Dendritic cell treated with granulocyte-macrophage colony-stimulating factor and Interleukin-4, amounts not matched to agents 40 ng/mL and 50 ng/mL, for 4 days (primary cell): Measurements from ENCODE around the gene DVL1.

ENCODE experiments used
- H3K27ac Mint-ChIP-seq: one replicate; pipeline ENCODE4 v1.8.0; 2022; ENCODE audit warnings: mild to moderate bottlenecking, mixed read lengths
- H3K27me3 Mint-ChIP-seq: one replicate; pipeline ENCODE4 v1.8.0; 2022; ENCODE audit warnings: mild to moderate bottlenecking, mixed read lengths
- H3K36me3 Mint-ChIP-seq: one replicate; pipeline ENCODE4 v1.8.0; 2022; ENCODE audit warnings: low read depth, mixed read lengths
- H3K4me1 Mint-ChIP-seq: one replicate; pipeline ENCODE4 v1.8.0; 2022; ENCODE audit warnings: low read depth, mixed read lengths
- H3K4me3 Mint-ChIP-seq: one replicate; pipeline ENCODE4 v1.8.0; 2022; ENCODE audit warnings: mild to moderate bottlenecking, moderate library complexity, mixed read lengths
- H3K9me3 Mint-ChIP-seq: one replicate; pipeline ENCODE4 v1.8.0; 2022; ENCODE audit warnings: mixed read lengths
- intact Hi-C: fragments of 100-400 bp; cut with micrococcal nuclease; formaldehyde crosslinking; loops from one replicate; pipeline ENCODE4 v1.15.0; 2022

DVL1 gene

DNA sequence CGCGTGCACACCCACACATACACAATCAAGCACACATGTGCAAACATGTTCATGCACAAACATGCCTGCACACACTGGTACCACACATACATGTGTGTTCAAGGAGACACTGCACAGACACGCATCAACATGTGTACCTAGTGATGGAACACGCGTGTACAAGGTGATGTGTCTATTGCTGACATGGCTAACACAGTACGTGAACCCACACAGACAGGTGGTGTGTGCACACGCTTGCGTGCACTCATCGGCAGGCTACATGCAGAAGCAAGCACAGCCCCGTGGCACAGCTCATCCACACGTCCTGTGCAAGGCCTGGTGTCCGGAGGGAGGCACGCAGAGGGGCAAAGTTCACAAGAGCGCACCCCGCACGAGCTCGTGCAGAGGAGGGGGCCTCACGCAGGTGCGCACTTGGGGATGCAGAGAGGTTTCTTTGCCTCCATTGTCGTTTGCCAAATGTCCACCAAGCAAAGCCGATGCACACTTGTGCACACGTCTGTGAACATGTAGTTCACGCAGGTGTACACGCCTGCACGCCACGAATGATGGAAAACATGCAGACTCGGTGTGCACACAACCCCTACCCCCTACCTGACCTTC, 42.5 kb downstream of the DVL1 start:
- H3K9me3 Mint-ChIP-seq: no peaks in the 10 kb centered on the region
- peak overlapping the region; percentile 78 for H3K27ac Mint-ChIP-seq

DNA sequence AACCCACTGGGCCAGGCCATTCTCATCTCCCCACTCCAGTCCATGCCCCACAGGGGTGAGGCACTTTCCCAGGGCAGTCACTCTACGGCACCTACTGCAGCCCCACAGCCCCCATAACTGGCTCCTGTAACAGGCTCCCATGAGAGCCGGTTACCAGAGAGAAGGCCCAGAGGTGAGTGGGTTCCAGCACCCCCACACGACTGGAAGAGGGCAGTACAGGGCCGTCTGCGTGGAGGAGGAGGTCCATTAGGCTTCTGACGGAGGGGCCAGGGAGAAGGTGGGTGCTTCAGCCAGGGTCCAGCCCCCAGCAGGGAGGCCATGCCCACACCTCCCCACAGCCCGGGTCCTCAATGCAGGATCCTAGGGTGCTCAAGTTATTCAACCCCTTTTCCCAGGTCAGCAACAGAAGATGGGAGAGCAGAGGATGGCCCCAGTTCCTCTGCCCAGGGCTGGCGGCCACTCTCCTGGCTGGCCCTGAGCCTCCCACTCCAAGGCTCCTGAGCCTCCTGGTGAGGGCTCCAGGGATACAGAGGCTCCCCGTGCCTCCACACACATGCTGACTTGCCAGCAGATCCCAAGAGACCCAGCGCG, 43.1 kb downstream of the DVL1 start:
- intact Hi-C loops: no loop called here
- no peaks in the 10 kb centered on the region for H3K27me3 Mint-ChIP-seq
- no peaks in the 10 kb centered on the region for H3K9me3 Mint-ChIP-seq
- peak overlapping the region; percentile 78 for H3K27ac Mint-ChIP-seq
- peaks cover 21% of the 10 kb centered on the region for H3K36me3 Mint-ChIP-seq
- H3K4me1 Mint-ChIP-seq: peaks cover 48% of the 10 kb centered on the region
- peak overlapping the region; percentile 89 for H3K4me3 Mint-ChIP-seq

More for the DNA sequence above, 42.5 kb downstream of the DVL1 start:
- Mint-ChIP-seq H3K27me3 (no peaks in the 10 kb centered on the region), H3K36me3 (peaks cover 27% of the 10 kb centered on the region), H3K4me1 (peaks cover 48% of the 10 kb centered on the region), H3K4me3 (peak overlapping the region; percentile 89)
- intact Hi-C loops: no loop called here

DNA sequence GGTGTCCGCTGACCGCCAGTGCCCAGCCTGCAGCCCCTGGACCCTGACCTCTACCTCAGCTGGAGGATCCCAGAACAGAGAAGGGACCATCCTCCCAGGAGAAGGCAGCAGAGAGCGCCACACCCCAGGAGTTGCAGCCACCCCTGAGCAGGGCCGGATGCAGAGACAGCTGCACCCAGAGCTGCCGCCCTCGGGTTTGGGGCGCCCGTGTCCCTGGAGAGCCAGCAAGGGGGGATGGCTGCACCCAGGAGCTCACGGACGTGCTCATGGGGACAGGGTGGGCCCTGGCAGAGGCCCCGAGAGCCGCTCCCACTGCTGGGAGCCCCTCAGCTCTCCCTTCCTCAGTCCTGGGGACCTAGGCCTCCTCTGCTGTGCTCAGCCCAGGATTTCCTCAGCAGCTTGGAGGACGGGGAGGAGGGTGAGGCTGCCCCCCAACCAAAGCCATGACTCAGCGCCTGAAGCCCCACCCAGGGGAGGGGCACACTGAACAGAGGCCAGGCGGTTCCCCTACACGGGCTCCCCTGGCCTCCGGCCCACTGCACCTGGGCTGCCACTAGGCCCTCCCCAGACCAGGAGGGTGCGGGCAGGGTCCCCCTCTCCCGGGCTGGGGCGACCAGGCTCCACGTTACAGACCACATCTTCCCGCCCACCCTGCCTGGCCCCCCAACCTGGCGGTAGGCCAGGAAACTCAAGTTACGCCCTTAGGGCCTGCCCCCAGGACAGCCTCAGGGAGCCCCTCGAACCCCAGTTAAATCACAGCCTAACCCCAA, 43.7 kb downstream of the DVL1 start:
- no peaks in the 10 kb centered on the region for H3K9me3 Mint-ChIP-seq
- H3K4me1 Mint-ChIP-seq: peaks cover 48% of the 10 kb centered on the region
- H3K27me3 Mint-ChIP-seq: no peaks in the 10 kb centered on the region
- intact Hi-C loops: no loop called here
- H3K36me3 Mint-ChIP-seq: peaks cover 19% of the 10 kb centered on the region
- H3K27ac Mint-ChIP-seq: peak overlapping the region; percentile 78
- peak overlapping the region; percentile 89 for H3K4me3 Mint-ChIP-seq

DNA sequence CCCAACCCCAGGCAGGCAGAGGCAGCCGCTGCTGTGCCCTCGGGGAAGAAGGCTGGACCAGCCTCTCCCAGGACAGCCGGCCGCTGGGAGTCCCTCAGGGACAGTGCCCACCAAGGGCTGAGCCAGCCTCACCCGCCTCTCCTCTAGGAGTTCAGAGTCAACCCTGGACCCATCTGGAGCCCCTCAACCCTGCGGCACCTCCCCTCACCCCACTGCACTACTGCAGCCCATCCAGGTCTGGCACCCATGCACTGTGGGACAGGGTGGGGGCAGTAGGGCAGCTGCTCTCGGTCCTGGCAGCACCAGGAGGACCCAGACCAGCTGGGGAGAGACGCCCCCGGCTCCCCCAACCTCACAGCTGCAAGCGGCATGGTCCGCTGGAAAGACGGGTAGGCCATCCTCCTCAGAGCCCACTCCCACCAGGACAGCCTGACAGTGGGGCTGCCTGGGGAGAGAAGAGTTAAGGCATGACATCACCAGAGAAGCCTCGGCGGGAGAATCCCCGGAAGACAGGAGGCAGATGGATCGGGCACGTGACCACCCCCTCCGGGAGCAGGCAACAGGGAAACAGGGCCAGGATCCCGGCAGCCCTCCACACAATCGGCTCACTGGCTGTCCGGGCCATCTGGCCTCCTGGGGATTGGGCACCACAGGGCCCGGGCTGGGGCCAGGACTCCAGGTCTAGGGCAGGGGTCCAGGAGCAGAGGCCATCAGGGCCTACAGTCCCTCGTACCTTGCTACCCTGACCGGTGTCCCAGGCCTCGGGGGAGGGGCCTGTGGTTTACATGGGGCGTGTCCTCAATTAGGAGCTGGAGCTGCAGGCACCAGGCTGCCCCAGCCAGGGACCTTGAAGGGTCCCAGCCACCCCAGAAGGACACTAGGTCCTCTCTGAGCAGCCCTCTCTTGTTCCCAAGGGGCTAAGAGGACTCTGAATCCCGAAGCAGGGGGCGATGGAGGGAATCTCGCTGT, 44.6 kb downstream of the DVL1 start:
- peak overlapping the region; percentile 78 for H3K27ac Mint-ChIP-seq

DNA sequence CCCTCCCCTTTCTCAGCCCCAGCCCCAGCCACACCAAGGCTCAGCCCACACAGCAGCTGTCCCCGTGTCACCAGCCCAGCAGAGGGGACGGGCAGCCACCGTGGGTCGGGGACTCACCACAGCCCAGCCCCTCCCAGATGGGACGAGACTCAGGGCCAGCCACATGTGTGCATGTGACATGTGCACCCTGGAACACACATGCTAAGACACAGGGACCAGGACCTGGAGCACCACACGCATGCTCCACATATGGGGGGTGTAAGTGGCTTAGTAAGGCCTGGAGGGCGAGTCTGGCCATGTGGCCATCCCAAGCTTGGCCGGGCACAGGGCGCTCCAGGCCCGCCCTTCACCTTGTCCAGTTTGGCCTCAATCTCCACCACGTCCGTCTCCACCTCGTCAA, 45.5 kb downstream of the DVL1 start:
- no peak overlapping the region for H3K4me3 Mint-ChIP-seq
- H3K9me3 Mint-ChIP-seq: no peaks in the 10 kb centered on the region
- peak overlapping the region; percentile 78 for H3K27ac Mint-ChIP-seq
- intact Hi-C loops: no loop called here
- peaks cover 22% of the 10 kb centered on the region for H3K36me3 Mint-ChIP-seq
- no peaks in the 10 kb centered on the region for H3K27me3 Mint-ChIP-seq
- peaks cover 39% of the 10 kb centered on the region for H3K4me1 Mint-ChIP-seq

More for the DNA sequence above, 44.6 kb downstream of the DVL1 start:
- Mint-ChIP-seq H3K9me3 (no peaks in the 10 kb centered on the region), H3K4me3 (peak overlapping the region; percentile 89), H3K36me3 (peaks cover 19% of the 10 kb centered on the region), H3K4me1 (peaks cover 44% of the 10 kb centered on the region), H3K27me3 (no peaks in the 10 kb centered on the region)
- intact Hi-C loops: no loop called here

DNA sequence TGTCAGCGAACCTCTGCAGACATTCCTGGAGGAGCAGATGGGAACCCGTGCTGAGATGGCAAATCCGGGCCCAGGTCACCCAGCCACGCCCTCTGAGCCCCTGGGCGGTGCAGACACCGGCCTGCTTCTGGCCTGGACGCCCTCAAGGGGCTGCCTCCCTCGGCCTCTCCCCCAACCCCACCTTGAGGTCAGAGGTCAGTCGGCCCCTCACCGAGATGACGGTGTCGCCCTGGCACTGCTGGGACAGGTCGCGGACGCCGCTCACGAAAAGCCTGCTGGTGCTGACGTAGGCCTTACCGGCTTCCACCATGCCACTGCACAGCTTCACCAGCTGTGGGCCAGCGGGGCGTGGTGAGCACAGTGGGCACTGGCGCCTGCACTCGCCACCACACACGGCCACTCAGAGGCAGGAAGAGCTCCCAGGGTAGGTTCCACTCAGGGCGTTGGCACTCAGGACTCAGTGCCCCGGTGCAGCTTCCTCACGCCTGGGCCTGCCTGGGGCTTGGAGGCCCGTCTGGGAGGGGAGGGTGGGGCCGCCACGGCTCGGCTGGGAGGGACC, 46.2 kb downstream of the DVL1 start:
- no peak overlapping the region for H3K4me3 Mint-ChIP-seq
- H3K27ac Mint-ChIP-seq: no peak overlapping the region
- H3K36me3 Mint-ChIP-seq: peaks cover 29% of the 10 kb centered on the region
- H3K4me1 Mint-ChIP-seq: peaks cover 39% of the 10 kb centered on the region
- no peaks in the 10 kb centered on the region for H3K9me3 Mint-ChIP-seq
- intact Hi-C loops: no loop called here
- H3K27me3 Mint-ChIP-seq: no peaks in the 10 kb centered on the region

DNA sequence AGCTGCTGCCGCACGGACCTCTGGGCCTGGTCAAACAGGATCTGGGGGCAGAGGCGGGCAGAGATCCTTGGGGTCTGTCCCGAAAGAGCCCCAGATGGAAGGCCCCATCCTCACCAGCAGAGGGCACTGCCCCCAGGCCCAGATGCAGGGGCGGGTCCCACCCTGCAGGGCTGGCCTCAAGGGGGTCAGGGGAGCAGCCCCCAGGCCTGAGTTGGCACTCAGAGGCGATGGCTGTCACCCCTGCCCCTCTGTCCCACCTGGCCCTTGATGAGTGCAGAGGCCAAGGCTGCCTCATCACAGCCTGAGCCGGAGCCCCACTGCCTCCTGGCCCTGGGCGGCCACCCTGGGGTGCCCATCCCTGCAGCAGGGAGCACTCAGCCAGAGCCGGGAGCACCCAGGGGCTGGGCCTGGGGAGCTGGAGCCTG, 47.2 kb downstream of the DVL1 start:
- H3K27ac Mint-ChIP-seq: no peak overlapping the region
- peaks cover 35% of the 10 kb centered on the region for H3K4me1 Mint-ChIP-seq
- no peak overlapping the region for H3K4me3 Mint-ChIP-seq
- peaks cover 34% of the 10 kb centered on the region for H3K36me3 Mint-ChIP-seq
- H3K9me3 Mint-ChIP-seq: no peaks in the 10 kb centered on the region
- intact Hi-C loops: no loop called here
- no peaks in the 10 kb centered on the region for H3K27me3 Mint-ChIP-seq

DNA sequence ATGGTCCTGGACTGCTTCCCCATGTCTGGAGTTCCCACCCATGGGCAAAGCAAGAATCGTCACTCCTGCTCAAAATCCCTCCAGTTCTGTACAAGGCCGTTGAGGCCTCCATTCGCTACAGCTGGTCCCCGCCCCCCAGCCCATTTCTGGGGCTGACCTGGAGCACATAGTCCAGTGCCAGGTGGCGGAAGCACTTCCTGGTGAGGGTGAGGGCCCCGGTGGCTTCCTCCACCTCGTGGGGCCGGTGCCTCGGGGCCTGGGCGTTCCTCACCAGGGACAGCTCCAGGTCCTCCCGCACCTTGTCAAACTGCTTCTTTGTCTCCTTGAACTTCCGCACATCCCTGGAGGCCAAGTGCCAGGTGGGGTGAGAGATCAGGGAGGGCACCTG, 48.9 kb downstream of the DVL1 start:
- intact Hi-C loops: no loop called here
- H3K4me1 Mint-ChIP-seq: peaks cover 19% of the 10 kb centered on the region
- H3K36me3 Mint-ChIP-seq: peaks cover 51% of the 10 kb centered on the region
- H3K27me3 Mint-ChIP-seq: no peaks in the 10 kb centered on the region
- H3K27ac Mint-ChIP-seq: no peak overlapping the region
- no peaks in the 10 kb centered on the region for H3K9me3 Mint-ChIP-seq
- no peak overlapping the region for H3K4me3 Mint-ChIP-seq

DNA sequence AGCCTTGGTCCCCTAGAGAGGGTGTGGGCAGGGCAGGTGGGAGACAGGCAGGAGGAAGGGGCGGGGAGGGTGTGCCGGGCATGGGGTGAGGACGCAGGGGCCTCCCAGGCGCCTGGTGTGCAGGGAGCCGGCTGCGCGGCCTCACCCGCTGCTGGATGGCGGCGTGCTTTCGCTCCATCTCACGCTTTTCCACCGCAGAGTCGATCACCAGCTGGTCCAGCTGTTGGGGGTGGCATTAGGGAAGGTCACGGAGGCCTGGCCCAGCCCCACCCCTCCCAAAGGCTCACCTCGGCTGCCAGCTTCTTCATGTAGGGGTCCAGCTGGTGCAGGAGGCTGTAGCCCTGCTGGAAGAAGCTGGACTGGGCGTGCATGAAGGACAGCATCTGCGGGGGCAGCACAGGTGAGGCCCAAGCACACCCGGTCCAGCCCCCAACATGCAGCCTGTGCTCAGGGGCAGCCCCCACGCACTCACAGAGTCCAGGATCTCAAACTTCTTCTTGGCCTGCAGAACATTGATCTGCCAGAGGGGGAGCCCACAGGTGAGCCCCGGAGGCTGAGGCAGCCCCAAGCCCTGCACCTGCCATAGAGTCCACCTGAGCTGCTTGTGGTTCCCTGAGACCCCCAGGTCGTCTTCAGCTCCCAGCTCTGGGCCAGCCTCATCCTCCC, 49.4 kb downstream of the DVL1 start:
- Mint-ChIP-seq H3K36me3 (peaks cover 56% of the 10 kb centered on the region), H3K27me3 (no peaks in the 10 kb centered on the region), H3K9me3 (no peaks in the 10 kb centered on the region), H3K4me3 (no peak overlapping the region), H3K4me1 (peaks cover 13% of the 10 kb centered on the region), H3K27ac (no peak overlapping the region)
- intact Hi-C loops: no loop called here

DNA sequence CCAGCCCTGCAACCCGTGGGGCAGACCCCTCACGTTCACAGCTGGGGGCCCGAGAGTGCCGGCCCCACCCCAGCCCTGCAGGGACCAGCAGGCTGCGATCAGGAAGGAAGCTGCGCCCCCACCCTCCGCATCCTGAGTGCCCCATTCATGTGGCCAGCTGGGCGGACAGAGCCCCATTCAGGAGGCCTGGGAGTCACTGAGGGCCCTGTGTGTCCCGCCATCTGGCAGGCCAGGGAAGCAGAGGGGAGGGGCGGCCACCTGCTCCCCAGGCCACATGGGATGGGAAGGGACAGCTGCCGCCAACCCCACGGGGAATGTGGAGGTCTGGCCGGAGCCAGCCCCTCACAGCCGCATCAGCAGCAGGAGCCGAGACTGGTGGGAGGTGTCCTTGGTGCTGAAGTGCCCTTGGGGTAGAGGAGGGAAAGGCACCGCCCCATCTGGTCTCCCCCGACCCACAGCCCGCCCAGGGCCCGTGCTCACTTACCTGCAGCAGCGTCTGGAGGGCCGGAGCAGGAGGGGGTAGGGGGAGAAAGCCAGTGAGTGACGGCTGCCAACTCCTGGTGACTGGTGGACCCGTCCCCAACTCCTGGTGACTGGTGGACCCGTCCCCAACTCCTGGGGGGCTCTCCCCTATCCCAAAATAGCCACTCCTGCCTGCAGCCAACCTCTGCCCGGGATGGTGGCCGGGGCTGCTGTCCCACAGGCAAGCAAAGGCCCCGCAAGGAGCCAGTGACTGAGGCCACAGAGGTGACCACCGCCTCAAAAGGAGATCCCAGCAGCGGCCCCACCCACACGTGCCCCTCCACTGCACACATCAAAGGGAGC, 50.1 kb downstream of the DVL1 start:
- no peaks in the 10 kb centered on the region for H3K9me3 Mint-ChIP-seq
- H3K27me3 Mint-ChIP-seq: no peaks in the 10 kb centered on the region
- no peak overlapping the region for H3K27ac Mint-ChIP-seq
- peaks cover 6% of the 10 kb centered on the region for H3K4me1 Mint-ChIP-seq
- H3K36me3 Mint-ChIP-seq: peaks cover 63% of the 10 kb centered on the region
- intact Hi-C loops: no loop called here
- H3K4me3 Mint-ChIP-seq: no peak overlapping the region

DNA sequence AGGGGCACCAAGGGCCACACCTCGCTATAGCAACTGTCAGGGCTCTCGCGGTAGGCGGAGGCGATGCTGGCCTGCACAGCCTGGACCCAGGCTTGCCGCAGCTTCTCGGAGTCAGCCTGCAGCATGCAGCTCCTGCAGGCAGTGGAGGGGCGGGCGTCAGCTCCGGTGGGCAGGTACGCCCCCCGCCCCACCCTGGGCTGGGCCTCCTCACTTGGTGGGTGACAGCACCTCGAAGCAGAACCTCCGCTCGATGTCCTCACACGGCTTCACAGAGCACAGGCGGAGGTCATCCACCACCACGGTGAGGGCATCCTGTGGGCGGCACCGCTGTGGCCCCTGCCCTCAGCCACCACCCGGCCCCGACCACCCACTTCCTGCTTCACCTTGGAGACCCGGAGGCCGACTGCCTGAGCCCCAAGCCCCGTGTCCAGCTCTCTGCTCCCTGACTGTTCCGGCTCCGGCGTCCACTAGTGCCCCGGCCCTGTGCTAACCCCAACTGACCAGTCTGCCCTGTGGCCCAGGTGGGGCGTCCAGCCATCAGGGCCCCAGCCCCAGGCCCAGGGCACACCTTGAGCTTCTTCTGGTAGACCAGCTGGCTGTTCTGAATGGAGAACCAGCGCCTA, 51.3 kb downstream of the DVL1 start:
- H3K9me3 Mint-ChIP-seq: no peaks in the 10 kb centered on the region
- intact Hi-C loops: no loop called here

More for the DNA sequence above, 51.3 kb downstream of the DVL1 start:
- H3K4me3 Mint-ChIP-seq: no peak overlapping the region
- H3K27ac Mint-ChIP-seq: no peak overlapping the region
- no peaks in the 10 kb centered on the region for H3K4me1 Mint-ChIP-seq
- peaks cover 75% of the 10 kb centered on the region for H3K36me3 Mint-ChIP-seq
- H3K27me3 Mint-ChIP-seq: no peaks in the 10 kb centered on the region
